Mononuclear cell (primary cell): ENCODE data around the gene ELFN1. TPM values are rescaled to one million over a fixed set of nuclear protein-coding genes. Genes with fewer than 3 reads are reported as not detected.

Experiments used
- H3K27me3 ChIP-seq: 2 replicates; pipeline ENCODE4 v1.6.0; 2011; ENCODE audit warnings: low read length, control low read depth; ENCODE audit not compliant: insufficient read depth
- H3K4me1 ChIP-seq: 2 replicates; pipeline ENCODE4 v1.5.1; 2011; ENCODE audit warnings: mild to moderate bottlenecking, low read length, control low read depth; ENCODE audit not compliant: insufficient read depth
- H3K4me3 ChIP-seq: 2 replicates; pipeline ENCODE4 v1.5.1; 2011; ENCODE audit warnings: mild to moderate bottlenecking, low read length, moderate library complexity
- H3K9me3 ChIP-seq: 2 replicates; pipeline ENCODE4 v1.5.1; 2011; ENCODE audit warnings: low read depth, mild to moderate bottlenecking, control low read depth, low read length
- total RNA-seq: library from RNA; depleted of rRNA; stranded (reverse); fragments of >200 nt; gene quantifications from one replicate; pipeline ENCODE4 v1.2.3, GENCODE V29; 2012

ELFN1 gene
- total RNA-seq, 1 donor: under 0.01 TPM

DNA sequence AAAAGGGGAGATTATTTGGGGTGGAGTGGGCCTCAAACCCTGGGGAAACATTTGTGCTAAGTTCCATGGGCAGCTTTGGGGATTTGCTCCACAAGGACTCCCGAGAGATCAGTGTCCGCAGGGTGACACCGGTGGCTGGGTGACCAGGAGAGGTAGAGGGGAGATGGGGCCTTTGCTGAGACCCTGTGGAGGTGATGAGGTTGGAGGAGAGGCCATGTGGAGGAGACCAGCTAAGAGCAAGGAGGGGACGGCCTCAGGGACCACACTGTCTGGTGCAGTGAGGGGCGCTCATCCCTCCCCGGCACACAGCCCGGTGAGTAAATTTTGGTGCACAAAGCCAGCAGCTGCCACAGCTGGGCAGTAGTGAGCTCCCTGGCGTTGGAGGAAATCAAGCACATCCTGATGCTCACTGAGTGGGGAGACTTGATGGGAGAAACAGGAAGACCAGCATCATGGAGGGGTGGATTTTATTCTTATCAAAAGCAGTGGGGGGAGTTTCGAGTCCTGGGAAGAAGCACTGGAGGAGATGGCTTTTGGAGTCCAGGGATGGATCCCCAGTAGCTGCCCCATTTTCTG lies 20.2 kb upstream of the ELFN1 start:
- Histone ChIP-seq H3K4me1 (no peaks in the 10 kb centered on the region), H3K27me3 (no peaks in the 10 kb centered on the region), H3K4me3 (no peak overlapping the region), H3K9me3 (no peaks in the 10 kb centered on the region)

DNA sequence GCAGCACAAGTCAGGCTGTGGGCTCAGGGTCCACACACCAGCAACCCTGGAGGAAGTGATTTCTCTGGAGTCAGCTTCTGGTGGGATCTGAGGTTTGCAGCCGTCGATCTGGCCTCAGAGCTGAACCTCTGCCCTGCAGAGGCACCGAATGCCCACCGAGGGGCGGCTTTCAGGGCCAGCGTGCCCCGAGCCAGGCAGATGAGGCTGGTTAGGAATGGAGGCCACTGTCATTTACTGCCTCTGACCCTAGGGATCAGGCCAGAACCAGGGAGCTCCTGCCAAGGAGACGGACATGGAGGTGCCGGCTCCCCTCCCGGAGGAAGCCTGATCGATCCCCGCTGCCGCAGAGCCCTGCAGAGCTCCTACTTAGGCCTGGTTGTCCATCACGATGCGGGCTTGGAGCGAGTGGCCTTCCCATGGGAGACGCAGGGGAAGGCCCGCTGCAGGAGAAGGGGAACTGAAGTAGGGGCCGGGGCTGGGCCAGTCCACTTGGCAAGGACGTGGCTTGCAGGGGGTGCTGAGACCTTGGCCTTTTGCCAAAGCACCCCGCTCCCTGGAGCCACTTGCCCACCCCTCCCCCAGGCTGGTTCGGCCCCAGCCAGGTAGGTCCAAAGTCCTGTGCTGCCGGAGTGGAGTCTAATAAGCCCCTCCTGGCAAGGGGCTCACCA lies 19.6 kb upstream of the ELFN1 start:
- Histone ChIP-seq H3K9me3 (no peaks in the 10 kb centered on the region), H3K27me3 (no peaks in the 10 kb centered on the region)

DNA sequence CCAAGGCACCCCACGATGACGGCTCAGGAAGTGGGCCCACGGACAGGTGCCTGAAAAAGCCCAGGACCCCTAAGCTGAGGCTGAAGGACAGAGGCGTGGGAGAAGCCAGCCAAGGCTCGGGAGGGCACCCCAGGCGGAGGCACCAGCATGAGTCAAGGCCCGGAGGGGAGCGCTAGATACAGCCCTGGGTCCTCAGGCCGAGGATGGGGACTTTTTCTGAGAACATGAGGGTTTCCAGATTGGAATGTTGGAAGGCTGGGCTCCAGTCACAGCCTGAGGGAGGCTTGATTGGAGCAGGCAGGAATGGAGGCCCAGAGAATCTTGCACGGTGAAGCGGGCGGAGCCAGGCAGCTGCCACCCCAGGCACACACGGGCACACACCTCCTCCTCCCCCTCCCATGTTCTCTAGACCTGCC lies 19.0 kb upstream of the ELFN1 start:
- Histone ChIP-seq H3K4me1 (no peaks in the 10 kb centered on the region), H3K27me3 (peaks cover 1% of the 10 kb centered on the region), H3K9me3 (no peaks in the 10 kb centered on the region), H3K4me3 (no peak overlapping the region)

More for the DNA sequence above, 19.6 kb upstream of the ELFN1 start:
- no peaks in the 10 kb centered on the region for H3K4me1 ChIP-seq
- no peak overlapping the region for H3K4me3 ChIP-seq

DNA sequence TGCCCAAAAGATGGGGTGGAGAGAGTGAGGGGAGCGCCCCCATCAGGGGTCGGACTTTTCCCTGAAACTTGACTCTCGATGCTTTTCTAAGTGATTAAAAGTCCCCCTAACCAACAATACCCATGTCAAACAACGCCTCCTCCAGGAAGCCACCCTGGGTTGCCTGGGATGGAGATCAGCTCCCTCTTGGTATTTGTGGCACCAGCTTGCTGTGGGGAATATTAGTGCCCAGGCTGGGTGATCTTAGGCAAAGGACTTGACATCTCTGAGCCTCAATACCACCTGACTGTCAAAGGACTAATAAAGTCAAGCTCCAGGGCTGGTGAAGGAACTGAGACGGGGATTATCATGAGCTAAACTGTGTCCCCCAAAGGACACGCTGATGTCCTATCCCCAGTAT lies 18.2 kb upstream of the ELFN1 start:
- H3K9me3 ChIP-seq: no peaks in the 10 kb centered on the region
- H3K27me3 ChIP-seq: peaks cover 3% of the 10 kb centered on the region
- no peaks in the 10 kb centered on the region for H3K4me1 ChIP-seq

DNA sequence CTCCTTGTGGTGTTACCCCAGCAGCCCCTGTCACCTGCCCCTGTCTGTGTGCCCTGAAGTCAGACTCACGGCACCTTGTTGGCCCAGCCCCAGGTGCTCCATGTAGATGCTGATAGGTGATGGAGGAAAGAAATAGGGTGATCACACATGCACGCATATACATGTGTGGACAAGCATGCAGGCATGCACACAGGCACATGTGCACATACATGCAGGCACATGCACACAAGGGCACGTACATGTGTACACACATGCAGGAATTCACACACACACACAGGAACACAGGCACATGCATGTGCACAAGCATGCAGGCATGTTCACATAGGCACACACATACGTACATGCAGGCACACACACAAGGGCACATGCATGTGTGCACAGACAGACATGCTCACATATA lies 16.6 kb upstream of the ELFN1 start:
- peaks cover 5% of the 10 kb centered on the region for H3K27me3 ChIP-seq
- no peaks in the 10 kb centered on the region for H3K9me3 ChIP-seq
- H3K4me1 ChIP-seq: no peaks in the 10 kb centered on the region
- H3K4me3 ChIP-seq: no peak overlapping the region

More for the DNA sequence above, 18.2 kb upstream of the ELFN1 start:
- H3K4me3 ChIP-seq: no peak overlapping the region

DNA sequence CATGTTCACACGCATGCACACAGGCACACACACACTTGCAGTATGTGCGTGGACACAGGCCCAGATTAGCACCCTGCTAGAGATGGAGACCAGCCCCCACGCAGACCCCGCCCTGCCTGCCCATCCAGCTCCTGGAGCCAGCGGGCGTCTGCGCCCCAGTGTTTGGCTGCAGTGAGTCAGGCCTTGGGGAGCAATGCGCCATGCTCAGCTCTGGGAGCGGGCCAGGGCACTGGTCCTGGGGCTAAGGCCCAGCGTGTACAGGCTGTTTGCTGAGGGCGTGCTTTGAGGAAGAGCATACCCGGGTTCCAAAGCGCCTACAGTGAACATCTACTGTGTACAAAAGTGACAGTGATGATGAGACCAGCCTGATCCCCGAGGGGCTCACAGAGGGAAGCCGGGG lies 16.0 kb upstream of the ELFN1 start:
- Histone ChIP-seq H3K4me1 (no peaks in the 10 kb centered on the region), H3K4me3 (no peak overlapping the region), H3K27me3 (peaks cover 5% of the 10 kb centered on the region), H3K9me3 (no peaks in the 10 kb centered on the region)

DNA sequence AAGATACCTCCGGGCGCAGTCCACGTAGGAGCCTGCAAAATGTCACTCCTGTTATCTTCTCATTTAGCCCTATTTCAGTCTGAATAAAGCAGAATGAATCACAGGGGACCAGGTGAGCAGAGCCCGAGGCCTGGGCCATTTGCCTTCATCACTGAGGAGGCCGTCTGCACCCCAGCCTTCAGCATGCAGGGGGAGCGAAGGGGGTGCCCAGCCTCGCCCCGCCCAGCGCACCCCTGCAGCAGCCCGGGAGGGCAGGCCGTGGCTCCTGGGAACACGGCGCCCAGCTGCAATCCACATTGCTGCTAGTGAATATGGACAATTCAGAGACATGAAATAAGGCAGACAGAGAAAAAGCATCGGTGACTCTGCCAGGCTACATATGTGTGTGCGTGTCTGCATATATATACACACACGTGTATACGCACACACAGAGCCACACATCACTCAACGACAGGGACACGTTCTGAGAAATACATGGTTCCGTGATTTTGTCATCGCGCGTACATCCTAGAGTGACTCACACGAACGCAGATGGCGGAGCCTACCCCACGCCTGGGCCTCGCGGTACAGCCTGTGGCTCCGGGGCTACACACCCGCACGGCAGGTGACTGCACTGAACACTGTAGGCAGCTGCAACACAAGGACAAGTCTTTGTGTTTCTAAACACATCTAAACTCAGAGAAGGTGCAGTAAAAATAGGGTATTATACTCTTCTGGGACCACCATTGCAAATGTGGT lies 15.2 kb upstream of the ELFN1 start:
- H3K4me3 ChIP-seq: no peak overlapping the region
- H3K9me3 ChIP-seq: no peaks in the 10 kb centered on the region
- H3K4me1 ChIP-seq: no peaks in the 10 kb centered on the region
- H3K27me3 ChIP-seq: peaks cover 5% of the 10 kb centered on the region

DNA sequence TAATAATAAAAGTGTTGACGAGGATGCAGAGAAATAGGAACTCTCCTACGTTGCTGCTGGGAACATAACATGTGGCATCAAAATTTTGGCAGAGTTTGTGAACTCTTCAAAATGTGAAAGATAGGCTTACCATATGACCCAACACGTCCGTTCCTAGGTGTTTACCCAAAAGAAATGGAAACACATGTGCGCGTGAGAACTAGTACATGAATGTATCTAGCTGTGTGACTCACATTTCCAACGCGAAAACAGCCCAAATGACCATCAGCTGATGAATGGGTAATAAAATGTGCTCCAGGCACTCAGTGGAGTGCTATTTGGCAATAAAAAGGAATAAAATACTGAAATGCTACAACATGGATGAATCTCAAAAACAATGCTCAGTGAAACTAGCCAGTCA lies 10.4 kb upstream of the ELFN1 start:
- no peaks in the 10 kb centered on the region for H3K9me3 ChIP-seq
- H3K4me3 ChIP-seq: no peak overlapping the region
- H3K4me1 ChIP-seq: peaks cover 6% of the 10 kb centered on the region
- peaks cover 36% of the 10 kb centered on the region for H3K27me3 ChIP-seq

DNA sequence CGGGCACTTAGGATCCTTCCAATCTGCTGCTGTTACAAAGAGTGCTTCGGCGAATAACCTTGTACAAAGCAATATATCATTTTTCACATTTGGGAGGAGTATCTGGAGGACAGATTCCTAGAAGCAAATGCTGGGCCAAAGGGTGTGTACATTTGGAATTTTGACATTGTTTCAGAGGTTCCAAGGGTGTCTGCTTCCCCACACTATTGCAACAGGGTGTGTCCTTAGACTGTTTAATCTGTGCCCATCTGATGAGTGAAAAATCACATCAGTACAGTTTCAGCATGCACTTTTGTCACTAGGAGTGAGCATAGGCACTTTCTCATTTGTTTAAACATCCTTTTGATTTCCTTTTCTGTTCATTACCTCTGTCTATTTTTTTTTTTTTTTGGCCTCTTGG lies 8.6 kb upstream of the ELFN1 start:
- Histone ChIP-seq H3K4me3 (no peak overlapping the region), H3K27me3 (peaks cover 32% of the 10 kb centered on the region), H3K9me3 (no peaks in the 10 kb centered on the region), H3K4me1 (peaks cover 11% of the 10 kb centered on the region)

DNA sequence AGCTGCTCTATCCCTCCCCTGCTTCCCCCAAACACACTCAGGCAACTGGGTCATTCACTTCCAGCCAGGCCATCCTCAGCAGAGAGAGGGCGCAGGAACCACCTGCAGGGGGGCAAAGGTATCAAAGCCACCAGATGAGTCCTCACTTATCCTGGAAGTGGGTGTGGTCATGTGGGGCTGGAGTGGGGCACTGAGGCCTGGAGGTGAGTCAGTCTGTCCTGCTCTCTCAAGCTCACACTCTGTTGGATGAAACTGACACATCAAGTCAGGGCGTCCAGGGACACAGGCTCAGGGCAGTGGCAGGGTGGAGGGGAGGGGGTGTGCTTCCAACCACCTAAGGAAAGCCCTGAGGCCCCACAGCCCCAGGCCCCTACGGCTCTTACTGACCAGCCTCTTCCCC lies 8.0 kb upstream of the ELFN1 start:
- H3K9me3 ChIP-seq: no peaks in the 10 kb centered on the region
- H3K4me1 ChIP-seq: peaks cover 17% of the 10 kb centered on the region
- no peak overlapping the region for H3K4me3 ChIP-seq
- H3K27me3 ChIP-seq: peaks cover 35% of the 10 kb centered on the region

DNA sequence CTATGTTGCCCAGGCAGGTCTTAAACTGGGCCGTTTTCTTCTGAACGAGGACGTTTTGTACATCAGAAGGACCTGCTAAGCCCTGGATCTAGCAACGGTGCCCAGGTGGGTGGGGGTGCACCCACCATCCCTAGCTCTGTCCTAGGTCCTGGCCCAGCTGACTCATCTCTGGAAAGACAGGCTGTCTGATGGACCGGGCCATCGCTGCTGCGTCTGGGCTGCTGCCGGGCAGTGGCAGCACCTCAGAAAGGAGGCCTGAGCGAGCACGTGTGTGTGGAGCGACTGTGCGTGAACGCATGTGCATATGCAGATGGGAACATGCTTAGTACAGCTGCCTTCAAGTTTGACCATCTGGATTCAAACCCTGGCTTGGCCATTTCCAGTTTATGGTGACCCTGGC lies 7.3 kb upstream of the ELFN1 start:
- Histone ChIP-seq H3K4me1 (peaks cover 22% of the 10 kb centered on the region), H3K27me3 (peaks cover 36% of the 10 kb centered on the region), H3K4me3 (no peak overlapping the region), H3K9me3 (no peaks in the 10 kb centered on the region)

DNA sequence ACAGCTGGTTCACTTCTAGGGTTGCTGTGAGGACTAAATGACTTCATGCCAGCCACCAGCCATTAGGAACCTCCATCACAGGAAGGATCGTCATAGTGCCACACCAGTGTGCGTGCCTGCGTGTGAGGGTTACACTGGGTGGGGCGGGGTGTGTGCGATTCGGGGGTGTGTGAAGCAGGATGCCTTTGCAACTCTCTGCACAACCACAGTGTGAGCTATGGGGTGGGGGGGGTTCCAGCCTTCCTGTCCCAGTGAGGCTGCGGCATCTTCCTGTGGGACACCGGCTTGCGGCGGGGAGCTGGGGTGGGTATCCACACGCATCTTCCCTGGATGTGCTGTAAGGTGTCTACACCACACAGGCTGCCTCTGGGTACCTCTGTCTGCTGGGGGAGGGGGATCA lies 6.9 kb upstream of the ELFN1 start:
- Histone ChIP-seq H3K4me1 (peaks cover 22% of the 10 kb centered on the region), H3K4me3 (no peak overlapping the region), H3K27me3 (peaks cover 39% of the 10 kb centered on the region), H3K9me3 (no peaks in the 10 kb centered on the region)

DNA sequence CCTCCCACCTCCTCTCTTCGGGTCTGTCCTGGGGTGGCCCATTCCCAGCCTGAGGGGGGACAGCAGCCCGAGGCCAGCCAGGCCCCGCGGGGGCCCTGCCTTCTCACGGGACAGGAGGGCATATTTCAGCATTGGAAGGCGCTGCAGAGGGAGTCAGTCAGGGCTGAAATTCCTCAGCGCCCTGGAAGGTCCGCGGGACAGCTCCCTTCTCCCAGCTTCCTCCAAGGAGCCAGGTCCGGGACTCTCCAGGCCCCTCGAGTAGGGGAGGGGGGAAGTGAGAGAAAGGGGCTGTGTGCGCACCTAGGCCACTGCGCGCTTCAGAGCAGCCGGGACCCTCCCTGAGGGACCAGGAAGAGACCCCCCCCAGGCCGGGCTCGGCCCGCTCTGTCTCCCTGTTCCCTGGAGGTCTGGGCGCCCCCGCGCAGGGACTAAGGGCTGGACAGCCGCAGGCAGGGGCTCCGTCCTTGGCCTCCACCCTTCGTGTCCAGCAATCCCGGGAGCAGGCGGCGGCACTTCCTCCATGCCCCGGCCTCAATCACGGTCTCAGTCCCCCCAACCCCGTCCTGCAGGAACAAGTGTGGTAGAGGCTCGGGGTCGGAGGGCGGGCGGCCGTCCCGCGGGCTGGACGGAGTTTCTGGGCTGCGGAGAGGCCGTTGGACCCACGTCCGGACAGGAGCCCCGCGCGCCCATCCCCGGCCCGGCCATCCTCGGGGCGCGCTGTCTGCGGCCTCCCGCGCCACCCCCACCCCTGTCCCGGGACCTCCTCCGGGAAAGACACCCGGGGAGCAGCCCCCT lies 6.0 kb upstream of the ELFN1 start:
- H3K4me3 ChIP-seq: no peak overlapping the region
- H3K9me3 ChIP-seq: no peaks in the 10 kb centered on the region
- peaks cover 47% of the 10 kb centered on the region for H3K27me3 ChIP-seq
- H3K4me1 ChIP-seq: peaks cover 22% of the 10 kb centered on the region

DNA sequence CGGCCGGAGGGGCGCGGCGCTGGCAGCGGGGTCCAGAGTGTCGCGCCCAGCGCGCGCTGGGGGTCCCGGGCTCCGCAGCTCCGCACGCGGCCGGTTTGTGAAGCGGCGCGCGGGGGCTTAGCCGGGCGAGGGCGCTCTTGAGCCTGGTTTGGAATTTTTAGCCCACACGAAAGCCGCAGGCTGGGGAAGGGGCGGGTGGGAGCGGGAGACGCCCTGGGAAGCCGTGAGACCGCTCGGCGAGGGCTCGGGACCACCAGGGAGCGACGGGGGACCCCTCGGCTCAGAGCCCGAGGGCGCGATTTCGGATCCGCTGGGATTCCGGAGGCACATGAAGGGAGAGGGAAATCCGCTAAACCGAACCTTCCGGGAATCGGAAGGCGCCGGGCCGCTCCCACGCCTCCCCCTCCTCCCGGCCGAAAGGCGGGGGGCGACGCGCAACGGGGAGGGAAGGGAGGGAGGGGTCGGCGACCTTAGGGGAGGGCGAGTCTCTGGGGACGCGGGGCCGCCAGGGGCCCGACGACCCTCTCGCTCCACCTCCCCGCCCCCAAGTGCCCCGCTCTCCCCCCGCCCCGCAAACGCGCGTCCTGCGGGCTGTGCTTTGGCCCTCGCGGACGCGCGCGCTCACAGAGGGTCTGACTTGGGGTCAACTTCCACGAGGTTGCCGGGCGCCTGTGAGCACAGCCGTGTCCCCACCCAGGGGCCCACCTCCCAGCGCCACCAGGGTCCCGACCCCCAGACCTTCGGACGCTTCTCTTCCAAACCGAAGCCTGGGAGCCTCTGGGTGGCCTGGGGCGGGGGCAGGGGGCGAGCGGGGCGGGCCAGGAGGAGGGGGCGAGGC lies 5.1 kb upstream of the ELFN1 start:
- peaks cover 22% of the 10 kb centered on the region for H3K4me1 ChIP-seq
- H3K27me3 ChIP-seq: peaks cover 50% of the 10 kb centered on the region
- no peaks in the 10 kb centered on the region for H3K9me3 ChIP-seq
- H3K4me3 ChIP-seq: no peak overlapping the region
